Measurements from ENCODE around the gene MGAT1. TPM values are rescaled to one million over a fixed set of nuclear protein-coding genes. Genes with fewer than 3 reads are reported as not detected.

The MGAT1 gene
- total and polyA plus RNA-seq, 2 of the 8 experiments (the other 6 are each of a cell fraction or from before 2014, with no cell fraction given) = 66.8 to 77.0 TPM

DNA sequence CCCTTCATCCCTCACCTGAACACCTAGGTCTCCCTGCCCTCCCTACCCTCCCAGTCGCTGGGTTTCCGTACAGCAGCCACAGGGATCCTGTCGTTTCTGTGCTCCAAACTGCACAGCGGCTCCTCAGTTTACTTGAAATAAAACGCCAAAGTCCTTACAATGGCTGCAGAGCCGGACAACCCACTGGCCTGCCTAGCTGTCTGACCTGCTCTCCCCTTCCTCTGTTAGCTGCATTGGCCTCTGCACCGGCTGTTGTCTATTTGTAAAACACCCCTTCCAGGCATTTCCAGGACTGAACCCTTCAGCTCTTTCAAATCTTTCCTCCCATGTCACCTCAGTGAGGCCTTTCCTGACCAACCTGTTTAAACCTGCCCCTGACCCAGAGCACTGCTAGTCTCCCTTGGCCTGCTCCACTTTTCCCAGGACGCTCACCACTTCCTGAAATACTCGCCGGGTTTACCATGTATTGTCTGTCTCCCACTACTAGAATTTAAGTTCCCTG lies 9.1 kb upstream of the MGAT1 start:
- Histone ChIP-seq H2AK5ac (ENCODE audit: low read depth, low read length) (peak overlapping the region; percentile 82; the same call in 1 of the 2 replicates), H4K20me1 (replicated peaks in 1 of 2; ENCODE audit: control insufficient read depth in 1 of 2, insufficient read depth in 2 of 2, low read length in 2 of 2) (no peaks in the 10 kb centered on the region), H2BK12ac (ENCODE audit: low read depth, low read length) (no peak overlapping the region), H2BK20ac (ENCODE audit: low read length) (no peak overlapping the region), H4K5ac (ENCODE audit: insufficient read length, low read depth, low read length) (no peak overlapping the region), H2BK15ac (ENCODE audit: low read length) (peak overlapping the region; percentile 1; the same call in 1 of the 2 replicates), H3K4me1 (replicated peaks in 1 of 4; ENCODE audit: control insufficient read depth in 3 of 4, insufficient read depth in 4 of 4, low read length in 3 of 4) (peaks cover 5 to 22% (median 10%) of the 10 kb centered on the region in 4 experiments), H3K27ac (ENCODE audit: low read depth, low read length) (no peak overlapping the region), H4K91ac (replicated peaks; ENCODE audit: insufficient read length, low read length) (no peak overlapping the region), H3K14ac (ENCODE audit: insufficient read length) (no peak overlapping the region), H3K79me2 (ENCODE audit: control insufficient read depth in 1 of 2, insufficient read depth in 2 of 2, low read length in 2 of 2) (peaks cover 7 to 26% of the 10 kb centered on the region in 2 experiments), H2AFZ (ENCODE audit: low read length) (no peak overlapping the region), H3K4ac (replicated peaks; ENCODE audit: insufficient read length, low read depth, low read length) (no peak overlapping the region), H3K9ac (replicated peaks in 1 of 4; ENCODE audit: extremely low read depth in 1 of 4, low read depth in 3 of 4, low read length in 3 of 4) (peak overlapping the region in 1 of 4 experiments; percentile 30; a peak in 1 of 7 replicates), H4K8ac (ENCODE audit: extremely low read depth, insufficient read depth, low read length) (no peak overlapping the region), H2BK5ac (ENCODE audit: low read depth, low read length) (no peak overlapping the region), H3K23ac (ENCODE audit: insufficient read length) (no peak overlapping the region), H2BK120ac (replicated peaks; ENCODE audit: low read depth, low read length) (no peak overlapping the region), H3K4me3 (ENCODE audit: extremely low read depth in 1 of 4, insufficient read depth in 2 of 4, low read depth in 3 of 4, low read length in 4 of 4) (peak overlapping the region in 3 of 4 experiments; percentile 67 to 79 (median 71); a peak in 5 of 8 replicates), H3K18ac (ENCODE audit: extremely low read depth, low read length) (no peak overlapping the region), H3K27me3 (replicated peaks in 1 of 4; ENCODE audit: control insufficient read depth in 3 of 4, extremely low read depth in 1 of 4, insufficient read depth in 3 of 4, low read length in 3 of 4) (no peaks in the 10 kb centered on the region; a peak in 1 of 7 replicates), H3K36me3 (ENCODE audit: control insufficient read depth in 2 of 4, insufficient read depth in 4 of 4, low read length in 3 of 4) (no peaks in the 10 kb centered on the region), H3K4me2 (ENCODE audit: insufficient read depth in 1 of 2, low read depth in 2 of 2, low read length in 2 of 2) (peak overlapping the region; percentile 71 to 72), H3K23me2 (ENCODE audit: low read depth, low read length) (peaks cover 5% of the 10 kb centered on the region; the same call in 1 of the 2 replicates), H3K9me3 (ENCODE audit: insufficient read depth in 2 of 2, low read depth in 1 of 2, low read length in 1 of 2) (no peaks in the 10 kb centered on the region), H3K79me1 (ENCODE audit: low read depth, low read length) (peaks cover 9% of the 10 kb centered on the region; the same call in 1 of the 2 replicates), H3K56ac (replicated peaks; ENCODE audit: insufficient read length, low read depth, low read length) (no peak overlapping the region)
- 84% methylated on average over 10 of the region's 10 CpGs; no CpG with 5 or more reads in 1 of the 2 experiments for WGBS, 2 experiments (ENCODE audit: extremely low coverage in 1 of 2, insufficient coverage in 1 of 2, insufficient read length in 1 of 2, insufficient replicate concordance in 2 of 2, low coverage in 1 of 2, low lambda C conversion rate in 2 of 2, missing lambda C conversion rate in 1 of 2)
- no peak for TF ChIP-seq CBX8 (IDR thresholded peaks at IDR 0.05; ENCODE audit: borderline replicate concordance, low read depth, low read length)
- no peak for TF ChIP-seq FOSL1 (IDR thresholded peaks at IDR 0.05; ENCODE audit: insufficient read depth, low read depth, low read length)
- no peak for TF ChIP-seq TAF1 (IDR thresholded peaks at IDR 0.05; ENCODE audit: low read depth, low read length)
- TF ChIP-seq USF2 (IDR thresholded peaks at IDR 0.05; ENCODE audit: low read length) = no peak
- DNase-seq (ENCODE audit: low read depth in 1 of 2, low spot score in 2 of 2) = no peak
- ChIA-PET POLR2A (ENCODE audit: partially characterized antibody) (interaction anchor here (0.8 to 4.0 kb wide), 4 partner anchors 16 to 288 kb away, joined by 3 to 21 read pairs (median 4); no protein-coding TSS in a partner anchor), CTCF (ENCODE audit: partially characterized antibody) (interaction anchor here (0.7 to 1.3 kb wide), 3 partner anchors 10 to 58 kb away, joined by 3 read pairs; partner anchors contain the start of gene ZFP62)
- no peak for FAIRE-seq
